IPS-18a (cell line): ENCODE results near the gene ELF5.

Source experiments
- H3K27ac ChIP-seq: one replicate; pipeline ENCODE4 v1.5.1; 2013; ENCODE audit warnings: low read length
- H3K27me3 ChIP-seq: one replicate; pipeline ENCODE4 v1.6.1; 2013; ENCODE audit warnings: mild to moderate bottlenecking, low read length; ENCODE audit not compliant: control insufficient read depth, insufficient read depth
- H3K36me3 ChIP-seq: one replicate; pipeline ENCODE4 v1.6.1; 2013; ENCODE audit warnings: low read depth, low read length; ENCODE audit not compliant: control insufficient read depth
- H3K4me1 ChIP-seq: one replicate; pipeline ENCODE4 v1.6.1; 2013; ENCODE audit warnings: low read depth, low read length; ENCODE audit not compliant: control insufficient read depth
- H3K4me3 ChIP-seq: one replicate; pipeline ENCODE4 v1.5.1; 2013; ENCODE audit warnings: low read length
- H3K9ac ChIP-seq: one replicate; pipeline ENCODE4 v1.6.1; 2013; ENCODE audit warnings: mild to moderate bottlenecking, low read length, moderate library complexity
- H3K9me3 ChIP-seq: one replicate; pipeline ENCODE4 v1.6.1; 2013; ENCODE audit warnings: low read depth, low read length; ENCODE audit not compliant: control insufficient read depth

The ELF5 gene

DNA sequence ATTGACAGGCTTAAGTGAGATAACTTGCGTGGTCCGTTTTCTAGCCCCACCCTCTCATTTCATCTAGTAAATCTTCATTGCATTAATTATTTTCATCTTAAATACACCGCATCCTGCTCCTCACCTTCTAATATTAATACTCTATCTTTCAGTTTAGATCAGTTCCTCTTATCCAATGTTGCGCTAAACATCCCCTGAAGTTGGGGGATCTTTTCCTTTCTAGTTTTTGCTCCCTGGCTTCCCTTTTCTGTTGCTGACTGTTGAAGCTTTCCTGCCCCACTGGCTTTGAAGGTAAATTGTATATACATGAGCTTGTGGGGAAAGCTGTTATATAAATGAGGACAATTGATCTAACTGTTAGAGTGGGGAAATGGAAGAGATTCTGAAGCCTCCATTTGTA, 67.6 kb downstream of the ELF5 start:
- Histone ChIP-seq H3K27me3 (no peaks in the 10 kb centered on the region), H3K4me1 (no peaks in the 10 kb centered on the region), H3K9me3 (no peaks in the 10 kb centered on the region), H3K36me3 (no peaks in the 10 kb centered on the region), H3K9ac (no peak overlapping the region), H3K27ac (no peak overlapping the region), H3K4me3 (no peak overlapping the region)

DNA sequence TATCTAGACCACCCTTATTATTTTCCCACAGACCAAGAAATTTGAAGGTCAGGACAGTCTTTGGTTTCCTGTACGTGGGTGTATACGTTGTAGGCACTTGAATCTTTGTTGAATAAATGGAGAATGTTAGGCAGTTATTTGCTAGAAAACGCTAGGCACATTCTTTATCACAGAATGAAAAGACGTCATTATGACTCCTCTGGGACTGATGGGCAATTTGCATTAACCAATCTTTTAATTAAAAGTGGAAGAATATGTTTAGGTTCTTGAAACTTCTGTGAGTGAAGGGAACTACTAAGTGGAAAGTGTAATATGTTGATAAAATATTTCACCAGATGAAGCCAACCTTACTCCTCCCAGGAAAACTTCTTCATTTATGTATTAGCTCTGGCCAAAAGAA, 69.2 kb downstream of the ELF5 start:
- H3K4me1 ChIP-seq, result no peaks in the 10 kb centered on the region
- no peak overlapping the region for H3K9ac ChIP-seq
- no peak overlapping the region for H3K4me3 ChIP-seq

DNA sequence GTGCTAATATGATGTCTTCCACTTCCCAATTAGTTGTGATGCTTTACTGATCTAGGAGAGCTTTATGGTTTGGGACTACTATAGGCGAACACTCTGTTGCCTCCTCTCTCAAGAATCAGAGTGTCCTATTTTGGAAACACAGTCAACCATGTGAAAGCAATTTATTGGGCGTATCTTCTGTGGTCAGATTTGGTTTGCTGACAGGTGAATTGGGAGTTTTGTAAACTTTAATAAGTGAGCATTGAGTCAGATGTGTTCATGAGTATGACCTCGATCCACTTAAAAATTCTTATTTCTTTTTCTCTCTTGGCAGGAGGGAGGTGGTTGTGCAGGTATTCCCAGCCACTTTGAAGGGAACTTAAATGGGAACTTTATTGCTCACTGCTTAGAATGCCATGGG, 70.5 kb downstream of the ELF5 start:
- H3K4me3 ChIP-seq, result no peak overlapping the region
- no peak overlapping the region for H3K27ac ChIP-seq
- H3K4me1 ChIP-seq, result no peaks in the 10 kb centered on the region
- H3K36me3 ChIP-seq, result no peaks in the 10 kb centered on the region
- H3K27me3 ChIP-seq, result no peaks in the 10 kb centered on the region
- H3K9ac ChIP-seq, result no peak overlapping the region
- no peaks in the 10 kb centered on the region for H3K9me3 ChIP-seq

More for the DNA sequence above, 69.2 kb downstream of the ELF5 start:
- no peaks in the 10 kb centered on the region for H3K36me3 ChIP-seq
- H3K27ac ChIP-seq, result no peak overlapping the region
- H3K9me3 ChIP-seq, result no peaks in the 10 kb centered on the region
- no peaks in the 10 kb centered on the region for H3K27me3 ChIP-seq

DNA sequence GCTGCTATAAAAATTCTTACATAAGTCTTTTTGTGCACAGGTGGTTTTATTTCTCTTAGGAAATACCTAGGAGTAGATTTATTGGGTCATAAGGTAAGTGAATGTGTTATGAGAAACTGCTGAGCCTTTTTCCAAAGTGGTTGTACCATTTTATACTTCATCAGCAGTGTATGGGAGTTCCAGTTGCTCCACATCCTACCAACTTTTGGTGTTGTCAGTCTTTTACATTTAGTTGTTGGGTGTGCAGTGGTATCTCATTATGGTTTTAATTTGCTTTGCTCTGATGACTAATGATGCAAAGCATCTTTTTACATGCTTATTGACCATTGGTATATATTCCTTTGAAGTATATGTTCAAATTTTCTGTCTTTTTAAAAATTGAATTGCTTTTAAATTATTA, 71.8 kb downstream of the ELF5 start:
- H3K4me3 ChIP-seq, result no peak overlapping the region
- H3K9me3 ChIP-seq, result no peaks in the 10 kb centered on the region
- no peak overlapping the region for H3K27ac ChIP-seq
- H3K4me1 ChIP-seq, result no peaks in the 10 kb centered on the region
- no peaks in the 10 kb centered on the region for H3K27me3 ChIP-seq
- H3K36me3 ChIP-seq, result no peaks in the 10 kb centered on the region
- no peak overlapping the region for H3K9ac ChIP-seq

DNA sequence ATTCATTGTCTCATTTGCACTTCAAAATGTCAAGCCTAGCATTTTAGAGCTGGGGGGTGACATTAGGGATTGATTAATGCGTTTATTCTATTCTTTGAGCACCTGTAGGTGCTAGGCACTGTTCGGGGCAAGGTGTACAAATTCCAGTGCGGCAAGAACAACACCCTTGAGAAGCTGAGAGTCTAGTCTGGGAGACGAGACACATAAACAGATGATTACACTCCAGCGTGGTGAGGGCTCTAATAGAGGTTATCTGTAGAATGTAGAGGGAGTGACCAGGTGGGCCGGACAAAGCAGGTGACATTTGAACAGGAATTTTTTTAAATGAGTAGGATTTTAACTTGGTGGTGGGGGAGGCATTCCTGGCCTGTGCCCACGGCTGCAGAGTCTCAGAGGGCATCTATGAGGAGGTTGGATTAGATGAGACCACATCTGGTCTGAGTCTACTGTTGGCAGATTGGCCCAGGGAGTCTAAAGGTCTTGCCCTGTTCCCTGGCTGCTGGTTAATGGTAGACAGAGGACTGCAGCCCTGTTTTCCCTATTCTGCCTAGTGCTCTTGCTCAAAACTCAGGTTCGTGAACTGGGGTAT, 73.9 kb downstream of the ELF5 start:
- H3K4me3 ChIP-seq, result no peak overlapping the region
- H3K9ac ChIP-seq, result no peak overlapping the region
- no peak overlapping the region for H3K27ac ChIP-seq
- H3K9me3 ChIP-seq, result no peaks in the 10 kb centered on the region
- no peaks in the 10 kb centered on the region for H3K36me3 ChIP-seq
- no peaks in the 10 kb centered on the region for H3K27me3 ChIP-seq
- no peaks in the 10 kb centered on the region for H3K4me1 ChIP-seq

DNA sequence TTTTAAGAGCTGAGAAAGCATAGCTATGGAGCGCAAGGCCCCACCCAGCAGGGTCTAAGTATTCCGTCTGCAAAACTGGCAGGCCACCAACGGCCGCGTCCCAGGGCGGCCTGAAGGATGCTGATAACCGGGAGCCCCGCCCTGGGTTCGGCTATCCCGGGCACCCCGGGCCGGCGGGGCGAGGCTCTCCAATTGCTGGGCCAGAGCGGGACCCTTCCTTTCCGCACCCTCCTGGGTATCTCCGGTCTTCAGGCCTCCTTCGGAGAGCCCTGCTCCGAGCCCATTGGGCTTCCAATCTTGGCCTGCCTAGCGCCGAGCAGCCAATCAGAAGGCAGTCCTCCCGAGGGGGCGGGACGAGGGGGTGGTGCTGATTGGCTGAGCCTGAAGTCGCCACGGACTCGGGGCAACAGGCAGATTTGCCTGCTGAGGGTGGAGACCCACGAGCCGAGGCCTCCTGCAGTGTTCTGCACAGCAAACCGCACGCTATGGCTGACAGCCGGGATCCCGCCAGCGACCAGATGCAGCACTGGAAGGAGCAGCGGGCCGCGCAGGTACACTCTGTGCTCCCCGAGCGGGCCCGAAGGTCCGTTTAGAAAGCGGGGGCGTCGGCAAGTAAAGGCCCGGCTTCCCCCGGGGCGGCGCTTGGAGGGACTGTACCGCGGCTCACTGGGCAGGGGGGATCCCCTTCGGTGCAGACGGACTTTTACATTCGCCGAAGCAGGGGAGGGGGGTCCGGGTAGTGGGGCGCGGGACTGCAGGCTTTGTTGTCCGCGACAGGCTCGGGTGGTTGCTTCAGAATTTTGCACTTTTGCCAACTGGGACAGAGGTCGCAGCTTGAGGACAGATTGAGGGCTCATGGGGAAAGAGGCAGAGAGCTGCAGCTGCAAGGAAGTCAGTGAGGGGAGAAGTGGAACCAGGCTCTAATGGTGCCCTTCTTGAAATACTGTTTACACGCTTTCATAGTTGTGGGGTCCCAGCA, 74.8 kb downstream of the ELF5 start, which contains the start of gene CAT:
Gene CAT, plus strand, starts transcription at position 406 of the 979 bp plus-strand sequence. Its CDS starts 80 bp downstream, at position 486.
- H3K36me3 ChIP-seq, result no peaks in the 10 kb centered on the region
- H3K4me3 ChIP-seq, result no peak within 1 kb of the TSS
- no peaks in the 10 kb centered on the region for H3K4me1 ChIP-seq
- H3K9ac ChIP-seq, result no peak within 1 kb of the TSS
- no peak within 1 kb of the TSS for H3K27ac ChIP-seq
- H3K9me3 ChIP-seq, result no peaks in the 10 kb centered on the region
- no peaks in the 10 kb centered on the region for H3K27me3 ChIP-seq

DNA sequence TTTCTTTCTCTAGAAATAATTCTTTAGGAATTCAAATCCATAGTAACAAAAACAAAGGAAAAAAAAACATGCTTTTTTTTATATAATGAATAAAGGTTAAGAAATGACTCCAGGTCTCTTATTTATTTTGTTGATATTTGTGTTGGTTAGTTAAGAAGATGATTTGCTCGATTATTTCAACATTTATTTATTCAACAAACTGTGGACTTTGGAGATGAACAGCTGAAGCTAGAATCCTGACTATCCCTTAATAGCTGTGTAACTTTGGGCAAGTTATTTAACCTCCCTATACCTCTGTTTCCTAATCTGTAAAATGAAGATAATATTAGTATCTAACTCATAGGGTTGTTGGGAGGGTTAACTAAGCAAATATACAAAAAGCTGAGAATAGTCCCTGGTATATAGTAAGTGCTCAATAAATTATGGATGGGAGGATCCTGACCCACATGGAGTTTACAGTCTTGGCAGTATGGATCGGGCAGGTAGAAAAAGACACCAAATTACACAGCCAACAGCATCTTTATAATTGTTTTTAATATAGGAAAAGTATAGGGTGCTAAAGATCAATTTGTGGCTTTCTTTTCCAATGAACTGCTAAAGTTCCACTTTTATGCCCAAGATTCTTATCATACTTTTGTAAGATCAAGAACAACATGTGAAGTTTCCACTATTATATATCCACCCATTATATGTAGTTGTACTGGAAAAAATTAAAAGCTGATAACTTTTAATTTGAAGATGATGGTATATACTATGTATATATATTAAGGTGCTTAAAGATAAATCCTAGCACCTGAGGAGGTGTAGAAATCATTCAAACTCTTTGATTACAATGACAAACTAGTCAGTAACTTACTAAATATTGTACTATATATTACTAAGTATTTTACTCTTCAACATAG, 76.1 kb downstream of the ELF5 start:
- H3K27ac ChIP-seq, result no peak overlapping the region
- H3K27me3 ChIP-seq, result no peaks in the 10 kb centered on the region
- H3K36me3 ChIP-seq, result no peaks in the 10 kb centered on the region
- no peaks in the 10 kb centered on the region for H3K4me1 ChIP-seq
- no peaks in the 10 kb centered on the region for H3K9me3 ChIP-seq
- no peak overlapping the region for H3K4me3 ChIP-seq
- no peak overlapping the region for H3K9ac ChIP-seq

DNA sequence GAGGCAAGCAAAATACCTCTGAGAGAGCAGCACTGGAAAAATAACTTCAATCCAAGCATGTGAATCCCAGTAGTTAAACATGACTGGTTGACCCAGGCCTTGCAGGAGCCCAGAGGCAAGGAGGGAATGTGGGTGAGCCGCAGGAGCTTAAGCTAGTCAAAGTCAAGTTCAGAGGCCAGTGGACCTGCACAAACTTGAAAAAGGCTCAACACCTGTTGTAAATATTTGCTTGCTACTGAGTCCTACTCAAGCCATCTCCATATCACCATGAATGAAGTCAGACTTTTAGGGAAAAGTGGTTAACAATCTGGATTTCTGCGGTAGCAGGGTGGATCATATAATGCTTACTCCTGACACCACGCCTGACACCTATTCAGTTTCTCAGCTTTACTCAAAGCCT, 79.7 kb downstream of the ELF5 start:
- Histone ChIP-seq H3K27ac (no peak overlapping the region), H3K9ac (no peak overlapping the region)

DNA sequence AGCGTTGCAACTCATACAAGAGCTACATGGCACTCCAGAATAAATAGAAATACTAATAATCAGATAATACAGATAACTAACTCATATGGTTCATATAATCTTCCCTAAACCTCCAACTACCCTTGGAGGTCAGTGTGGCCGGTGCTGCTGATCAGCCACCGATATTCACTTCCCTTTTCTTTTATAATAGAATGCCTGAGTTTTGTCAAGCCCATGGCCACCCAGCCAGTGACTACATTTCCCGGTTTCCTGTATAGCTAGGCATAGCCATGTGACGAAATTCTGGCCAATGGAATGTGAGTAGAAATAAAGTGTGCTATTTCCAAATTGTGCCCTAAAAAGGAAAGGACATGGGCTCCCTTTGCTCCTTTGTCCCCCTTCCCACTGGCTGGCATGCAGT, 80.8 kb downstream of the ELF5 start:
- no peak overlapping the region for H3K27ac ChIP-seq

More for the DNA sequence above, 79.7 kb downstream of the ELF5 start:
- Histone ChIP-seq H3K4me1 (no peaks in the 10 kb centered on the region), H3K36me3 (no peaks in the 10 kb centered on the region), H3K9me3 (no peaks in the 10 kb centered on the region), H3K4me3 (no peak overlapping the region), H3K27me3 (no peaks in the 10 kb centered on the region)

DNA sequence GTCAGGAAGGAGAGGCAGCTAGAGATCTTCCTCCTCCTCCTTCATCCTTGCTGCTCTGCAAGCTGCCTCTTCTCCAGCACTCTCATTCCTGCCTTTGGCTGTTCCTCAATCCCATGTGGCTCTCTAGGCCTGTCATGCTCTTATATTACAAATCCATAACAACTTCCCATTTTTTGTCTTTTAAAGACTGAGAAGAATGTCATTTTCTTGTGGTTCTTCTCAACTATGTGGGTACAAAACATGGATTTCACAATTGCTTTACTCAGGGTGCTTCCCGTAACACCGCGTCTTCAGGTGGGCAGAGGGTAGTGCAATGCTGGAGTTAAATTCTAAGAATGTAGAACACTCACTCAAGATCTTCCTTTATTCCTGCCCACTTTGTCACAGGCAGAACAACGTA, 81.6 kb downstream of the ELF5 start:
- Histone ChIP-seq H3K9ac (no peak overlapping the region), H3K27me3 (no peaks in the 10 kb centered on the region), H3K4me3 (no peak overlapping the region), H3K9me3 (no peaks in the 10 kb centered on the region), H3K27ac (no peak overlapping the region), H3K4me1 (no peaks in the 10 kb centered on the region), H3K36me3 (no peaks in the 10 kb centered on the region)

More for the DNA sequence above, 80.8 kb downstream of the ELF5 start:
- H3K27me3 ChIP-seq, result no peaks in the 10 kb centered on the region
- H3K4me3 ChIP-seq, result no peak overlapping the region
- H3K36me3 ChIP-seq, result no peaks in the 10 kb centered on the region
- no peaks in the 10 kb centered on the region for H3K4me1 ChIP-seq
- H3K9me3 ChIP-seq, result no peaks in the 10 kb centered on the region
- H3K9ac ChIP-seq, result no peak overlapping the region
